Neural cell (in vitro differentiated cells): ENCODE measurements around the gene CYP2U1. TPM values are rescaled to one million over a fixed set of nuclear protein-coding genes. Genes with fewer than 3 reads are reported as not detected.

Experiments
- H2AFZ ChIP-seq: fragments of 200-600, 300-800 bp; sonication (generic), shearing (Covaris generic); 2 replicates; pipeline ENCODE4 v1.6.0; 2014; ENCODE audit warnings: low read depth, mild to moderate bottlenecking, antibody characterized with exemption, low read length, moderate library complexity
- H3F3A ChIP-seq: fragments of 200-600 bp; shearing (Covaris generic); 2 replicates; pipeline ENCODE4 v1.6.1; 2016; ENCODE audit warnings: mild to moderate bottlenecking, moderate library complexity, mixed read lengths, antibody characterized with exemption, low read length; ENCODE audit not compliant: insufficient read depth, poor library complexity, severe bottlenecking
- H3K27ac ChIP-seq: fragments of 200-600, 300-800 bp; sonication (generic), shearing (Covaris generic); 2 replicates; pipeline ENCODE4 v1.5.1; 2014; ENCODE audit warnings: mild to moderate bottlenecking, low read length, moderate library complexity
- H3K27me3 ChIP-seq: fragments of 300-800, 200-600 bp; sonication (generic), shearing (Covaris generic); 2 replicates; pipeline ENCODE4 v1.6.0; 2014; ENCODE audit warnings: mild to moderate bottlenecking, low read depth, low read length, moderate library complexity; ENCODE audit not compliant: insufficient read depth
- H3K36me3 ChIP-seq: fragments of 300-800, 200-600 bp; sonication (generic), shearing (Covaris generic); 2 replicates; pipeline ENCODE4 v1.5.1; 2014; ENCODE audit warnings: mild to moderate bottlenecking, antibody characterized with exemption, low read length, moderate library complexity; ENCODE audit not compliant: insufficient read depth
- H3K4me2 ChIP-seq: fragments of 300-800, 200-600 bp; sonication (generic), shearing (Covaris generic); 2 replicates; pipeline ENCODE4 v1.6.0; 2014; ENCODE audit warnings: mild to moderate bottlenecking, low read length
- H3K4me3 ChIP-seq: fragments of 300-800, 200-600 bp; sonication (generic), shearing (Covaris generic); 2 replicates; pipeline ENCODE4 v1.5.1; 2014; ENCODE audit warnings: mild to moderate bottlenecking, low read length, moderate library complexity
- H3K79me2 ChIP-seq: fragments of 200-600 bp; shearing (Covaris generic); replicated peaks from 2 replicates; pipeline ENCODE4 v1.6.0; 2014; ENCODE audit warnings: mild to moderate bottlenecking, low read length, moderate library complexity; ENCODE audit not compliant: insufficient read depth
- H3K9ac ChIP-seq: fragments of 300-800, 200-600 bp; sonication (generic), shearing (Covaris generic); 2 replicates; pipeline ENCODE4 v1.6.1; 2016; ENCODE audit warnings: mild to moderate bottlenecking, low read length, mixed read lengths
- H3K9me2 ChIP-seq: fragments of 200-600 bp; shearing (Covaris generic); 2 replicates; pipeline ENCODE4 v1.6.1; 2016; ENCODE audit warnings: mild to moderate bottlenecking, low read length, mixed read lengths; ENCODE audit not compliant: insufficient read depth
- H3K9me3 ChIP-seq: fragments of 200-600, 300-800 bp; sonication (generic), shearing (Covaris generic); 2 replicates; pipeline ENCODE4 v1.6.1; 2016; ENCODE audit warnings: mild to moderate bottlenecking, mixed run types, low read length, moderate library complexity, mixed read lengths
- H4K20me1 ChIP-seq: fragments of 200-600 bp; shearing (Covaris generic); 2 replicates; pipeline ENCODE4 v1.6.1; 2016; ENCODE audit warnings: mild to moderate bottlenecking, mixed run types; ENCODE audit not compliant: insufficient read depth
- CTCF ChIP-seq: fragments of 450-650 bp; IDR thresholded peaks from 2 replicates; pipeline ENCODE4 v1.5.1; 2014; ENCODE audit warnings: antibody characterized with exemption, mild to moderate bottlenecking, moderate library complexity; ENCODE audit not compliant: poor library complexity, severe bottlenecking
- EP300 ChIP-seq: fragments of 450-650 bp; conservative IDR thresholded peaks from 2 replicates; pipeline ENCODE4 v1.6.1; 2014; ENCODE audit warnings: antibody characterized with exemption, mild to moderate bottlenecking, moderate library complexity; ENCODE audit not compliant: poor library complexity, severe bottlenecking
- EZH2 ChIP-seq: fragments of 200-600, 300-800 bp; shearing (Covaris generic), sonication (generic); IDR thresholded peaks from 2 replicates; pipeline ENCODE4 v1.6.1; 2014; ENCODE audit warnings: antibody characterized with exemption, low read length, borderline replicate concordance, mild to moderate bottlenecking; ENCODE audit not compliant: insufficient read depth, poor library complexity, severe bottlenecking
- MXI1 ChIP-seq: fragments of 450-650 bp; conservative IDR thresholded peaks from 2 replicates; pipeline ENCODE4 v1.6.1; 2014; ENCODE audit warnings: antibody characterized with exemption, mild to moderate bottlenecking; ENCODE audit not compliant: poor library complexity, severe bottlenecking
- POLR2AphosphoS5 ChIP-seq: IDR thresholded peaks from 2 replicates; pipeline ENCODE4 v1.6.1; 2012
- RAD21 ChIP-seq: fragments of 450-650 bp; conservative IDR thresholded peaks from 2 replicates; pipeline ENCODE4 v1.6.1; 2014; ENCODE audit warnings: antibody characterized with exemption, mild to moderate bottlenecking, moderate library complexity
- REST ChIP-seq: IDR thresholded peaks from 2 replicates; pipeline ENCODE4 v1.6.1; 2012; ENCODE audit warnings: borderline replicate concordance
- SMC3 ChIP-seq: fragments of 450-650 bp; conservative IDR thresholded peaks from 2 replicates; pipeline ENCODE4 v1.6.1; 2014; ENCODE audit warnings: antibody characterized with exemption, mild to moderate bottlenecking, moderate library complexity; ENCODE audit not compliant: poor library complexity
- TAF1 ChIP-seq: IDR thresholded peaks from 2 replicates; pipeline ENCODE4 v1.6.1; 2012; ENCODE audit warnings: low read depth
- polyA plus RNA-seq: library from polyadenylated mRNA; depleted of rRNA; stranded (reverse); fragments of >200 nt; gene quantifications from 2 replicates; pipeline ENCODE4 v1.2.3, GENCODE V29; 2014

The CYP2U1 gene
- polyA plus RNA-seq, 1 donor from 2014 or later: 8.8 TPM

- no peak for TF ChIP-seq MXI1
- TF ChIP-seq EZH2: no peak
- TF ChIP-seq EP300: no peak
- peaks cover 6% of the 10 kb centered on the region for H3K9me3 ChIP-seq
- no peak overlapping the region for H2AFZ ChIP-seq
- no peaks in the 10 kb centered on the region for H4K20me1 ChIP-seq
- no peaks in the 10 kb centered on the region for H3K79me2 ChIP-seq
- H3K36me3 ChIP-seq: peaks cover 2% of the 10 kb centered on the region
- no peak overlapping the region for H3K4me2 ChIP-seq
- no peak overlapping the region for H3K27ac ChIP-seq
- no peaks in the 10 kb centered on the region for H3K27me3 ChIP-seq
- H3K9me2 ChIP-seq: no peaks in the 10 kb centered on the region
- H3F3A ChIP-seq: no peaks in the 10 kb centered on the region
- no peak overlapping the region for H3K4me3 ChIP-seq
- H3K9ac ChIP-seq: no peak overlapping the region
These were observed 8.0 kb downstream of the CYP2U1 start for GRCh38 chr4:107939307-107939706.

- H3K4me2 ChIP-seq: no peak overlapping the region
- no peak overlapping the region for H3K4me3 ChIP-seq
- H3K27ac ChIP-seq: no peak overlapping the region
- peaks cover 6% of the 10 kb centered on the region for H3K9me3 ChIP-seq
- no peaks in the 10 kb centered on the region for H3K9me2 ChIP-seq
- H3K27me3 ChIP-seq: no peaks in the 10 kb centered on the region
- no peaks in the 10 kb centered on the region for H3F3A ChIP-seq
- no peak overlapping the region for H2AFZ ChIP-seq
- H3K79me2 ChIP-seq: no peaks in the 10 kb centered on the region
- H3K36me3 ChIP-seq: peaks cover 6% of the 10 kb centered on the region
- no peaks in the 10 kb centered on the region for H4K20me1 ChIP-seq
- H3K9ac ChIP-seq: no peak overlapping the region
- TF ChIP-seq CTCF (no peak), REST (no peak)
These were observed 14.5 kb downstream of the CYP2U1 start for GRCh38 chr4:107945809-107946208.

- peaks cover 5% of the 10 kb centered on the region for H3K36me3 ChIP-seq
- no peaks in the 10 kb centered on the region for H3K9me3 ChIP-seq
- no peak overlapping the region for H2AFZ ChIP-seq
- no peaks in the 10 kb centered on the region for H3F3A ChIP-seq
- H3K27ac ChIP-seq: no peak overlapping the region
- H4K20me1 ChIP-seq: no peaks in the 10 kb centered on the region
- TF ChIP-seq REST (no peak), EZH2 (no peak), MXI1 (no peak), TAF1 (no peak), SMC3 (no peak), CTCF (no peak), EP300 (no peak), RAD21 (no peak), POLR2AphosphoS5 (no peak)
- no peak overlapping the region for H3K4me2 ChIP-seq
- no peaks in the 10 kb centered on the region for H3K27me3 ChIP-seq
- H3K9ac ChIP-seq: no peak overlapping the region
- H3K4me3 ChIP-seq: no peak overlapping the region
- no peaks in the 10 kb centered on the region for H3K9me2 ChIP-seq
- H3K79me2 ChIP-seq: no peaks in the 10 kb centered on the region
These were observed 19.6 kb downstream of the CYP2U1 start for GRCh38 chr4:107950746-107951540.
